B cell (primary cell): ENCODE data around the gene GNB3. TPM values are rescaled to one million over a fixed set of nuclear protein-coding genes. Genes with fewer than 3 reads are reported as not detected.
A peak's percentile ranks its signal among the peaks of the same experiment; 100 is the strongest.

Source experiments
- ATAC-seq: fragments of 200-7000 bp; cut with Tn5 transposase; one replicate; pipeline ENCODE4 v1.10.0; 2021; ENCODE audit warnings: low read depth, mild to moderate bottlenecking, moderate number of reproducible peaks, moderate library complexity
- CTCF ChIA-PET: fragments of 350-600 bp; sonication (Branson Sonifier 250); formaldehyde crosslinking; loops from one replicate; lab custom pipeline; 2021; ENCODE audit warnings: antibody characterized with exemption, inconsistent platforms; lab: Charles Lee
- POLR2A ChIA-PET: fragments of 350-600 bp; sonication (Branson Sonifier 250); formaldehyde crosslinking; loops from one replicate; lab custom pipeline; 2021; ENCODE audit warnings: antibody characterized with exemption; lab: Charles Lee
- DNase-seq: peaks from one replicate; pipeline ENCODE4 v3.0.0; 2013
- H2AFZ ChIP-seq: 2 replicates; pipeline ENCODE4 v1.6.1; 2012; ENCODE audit warnings: mild to moderate bottlenecking, low read depth, low read length; ENCODE audit not compliant: insufficient read depth, poor library complexity, severe bottlenecking
- H3K27ac ChIP-seq, 2 donors: 1 replicate in 1 of 2; 2 replicates in 1 of 2; pipeline ENCODE4 v1.5.1; 2012 to 2013; ENCODE audit warnings: low read length in 2 of 2, mild to moderate bottlenecking in 2 of 2, moderate library complexity in 1 of 2
- H3K27me3 ChIP-seq, 4 experiments: fragments of 200-600 bp in 1 of 4; sonication (generic) in 1 of 4; replicated peaks in 1 of 4; 1 replicate in 2 of 4; 2 replicates in 2 of 4; pipeline versions ENCODE4 v1.6.1 to v1.7.0; 2013 to 2016; ENCODE audit warnings: low read length in 3 of 4, mild to moderate bottlenecking in 2 of 4, mixed read lengths in 1 of 4, moderate library complexity in 1 of 4; ENCODE audit not compliant: insufficient read depth in 4 of 4, control insufficient read depth in 3 of 4; ENCODE audit errors: control extremely low read depth in 1 of 4
- H3K36me3 ChIP-seq, 2 experiments: replicated peaks in 1 of 2; 1 replicate in 1 of 2; 2 replicates in 1 of 2; pipeline versions ENCODE4 v1.6.1 to v1.7.1; 2013; ENCODE audit warnings: low read length in 1 of 2; ENCODE audit not compliant: insufficient read depth in 2 of 2, control insufficient read depth in 1 of 2; ENCODE audit errors: control extremely low read depth in 1 of 2, extremely low read depth in 1 of 2
- H3K4me1 ChIP-seq, 2 donors: fragments of 200-600 bp in 1 of 2; sonication (generic) in 1 of 2; 1 replicate in 1 of 2; 2 replicates in 1 of 2; pipeline versions ENCODE4 v1.5.1 to v1.6.1; 2013 to 2017; ENCODE audit warnings: low read length in 2 of 2; ENCODE audit not compliant: control insufficient read depth in 2 of 2, insufficient read depth in 2 of 2
- H3K4me2 ChIP-seq: replicated peaks from 2 replicates; pipeline ENCODE3; 2012; ENCODE audit warnings: mild to moderate bottlenecking, low read depth, low read length; ENCODE audit not compliant: poor library complexity, severe bottlenecking
- H3K4me3 ChIP-seq, 5 experiments: fragments of 200-600 bp in 1 of 5; sonication (generic) in 1 of 5; 1 replicate in 3 of 5; 2 replicates in 2 of 5; pipeline versions ENCODE4 v1.5.1 to v1.7.0; 2011 to 2016; ENCODE audit warnings: low read length in 4 of 5, mild to moderate bottlenecking in 4 of 5, low read depth in 2 of 5, control low read depth in 1 of 5, moderate library complexity in 1 of 5; ENCODE audit not compliant: insufficient read depth in 1 of 5; ENCODE audit errors: control extremely low read depth in 1 of 5, extremely low read depth in 1 of 5
- H3K79me2 ChIP-seq: fragments of 200-600 bp; sonication (generic); one replicate; pipeline ENCODE4 v1.6.0; 2016; ENCODE audit warnings: low read length; ENCODE audit not compliant: control insufficient read depth, insufficient read depth
- H3K9ac ChIP-seq: fragments of 200-600 bp; sonication (generic); 2 replicates; pipeline ENCODE4 v1.6.1; 2017; ENCODE audit warnings: mild to moderate bottlenecking, low read length, moderate library complexity
- H3K9me3 ChIP-seq, 3 donors: one replicate each; pipeline versions ENCODE4 v1.6.1 to v1.7.1; 2013; ENCODE audit warnings: low read length in 2 of 3; ENCODE audit not compliant: control insufficient read depth in 2 of 3, insufficient read depth in 1 of 3; ENCODE audit errors: control extremely low read depth in 1 of 3
- H4K20me1 ChIP-seq: 2 replicates; pipeline ENCODE4 v1.6.0; 2012; ENCODE audit warnings: mild to moderate bottlenecking, low read length; ENCODE audit not compliant: insufficient read depth, control insufficient read depth, poor library complexity, severe bottlenecking
- H3K27ac Mint-ChIP-seq: one replicate; pipeline ENCODE4 v1.8.0; 2021; ENCODE audit warnings: mixed read lengths
- H3K27me3 Mint-ChIP-seq: one replicate; pipeline ENCODE4 v1.8.0; 2021; ENCODE audit warnings: mixed read lengths
- H3K4me1 Mint-ChIP-seq: one replicate; pipeline ENCODE4 v1.8.0; 2021; ENCODE audit warnings: mixed read lengths
- H3K4me3 Mint-ChIP-seq: one replicate; pipeline ENCODE4 v1.8.0; 2021; ENCODE audit warnings: mixed read lengths
- H3K9me3 Mint-ChIP-seq: one replicate; pipeline ENCODE4 v1.8.0; 2022; ENCODE audit warnings: mixed read lengths; ENCODE audit not compliant: insufficient read depth
- EZH2 ChIP-seq: IDR thresholded peaks from 2 replicates; pipeline ENCODE4 v1.6.1; 2012; ENCODE audit warnings: borderline replicate concordance, low read depth, mild to moderate bottlenecking, moderate library complexity, low read length; ENCODE audit not compliant: insufficient read depth, poor library complexity, severe bottlenecking
- WGBS: methylation state at CpG from one replicate; pipeline ENCODE4 v1.1.5; 2013; ENCODE audit warnings: missing lambda C conversion rate; ENCODE audit not compliant: insufficient coverage; 5-methylcytosine and 5-hydroxymethylcytosine counted together
- intact Hi-C: fragments of 100-400 bp; cut with micrococcal nuclease; formaldehyde crosslinking; loops from one replicate; pipeline ENCODE4 v1.10.0; 2022
- polyA plus RNA-seq: library from polyadenylated mRNA; depleted of rRNA; stranded (reverse); fragments of >200 nt; gene quantifications from 2 replicates; pipeline ENCODE4 v1.2.3, GENCODE V29; 2012
- total RNA-seq, 2 donors: library from RNA; stranded (reverse); fragments of 120-200 nt in 1 of 2; gene quantifications; 1 replicate in 1 of 2; 2 replicates in 1 of 2; pipeline versions ENCODE4 v1.2.3 to v1.2.4, GENCODE V29; 2013 to 2022
- TF ChIP-seq, protein P1 (sequence below): fragments of 200-600 bp; IDR thresholded peaks from one replicate; pipeline ENCODE4 v1.8.0; 2022; ENCODE audit warnings: antibody characterized with exemption, mild to moderate bottlenecking

Gene GNB3
- total and polyA plus RNA-seq, 2 donors (not counting 1 experiment from before 2014, with no cell fraction given): 0.27 to 0.49 TPM

DNA sequence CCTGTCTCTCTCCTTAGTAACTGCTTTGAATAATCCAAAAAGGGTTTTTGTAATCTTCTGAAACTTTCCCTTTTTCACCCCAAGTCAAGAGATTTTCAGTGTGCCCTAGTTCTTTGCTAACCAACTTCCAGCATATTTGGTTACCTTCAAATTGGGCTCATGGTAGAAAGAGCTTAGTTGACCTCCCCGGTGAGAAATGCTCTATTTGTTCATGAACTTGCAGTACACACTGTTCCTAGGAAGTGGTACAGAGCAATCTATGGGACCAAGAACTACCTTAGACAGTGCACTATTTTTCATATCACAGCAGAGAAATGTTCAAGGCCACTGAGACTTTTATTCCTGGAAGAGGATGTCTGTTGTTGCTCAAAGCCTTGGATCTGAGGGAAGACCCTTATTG lies 12.9 kb downstream of the GNB3 start:
- Histone ChIP-seq H2AFZ (no peak overlapping the region), H3K36me3 (peaks cover 0 to 41% of the 10 kb centered on the region in 2 experiments), H3K27ac (peak overlapping the region in 1 of 2 donors; percentile 37), H3K4me2 (no peak overlapping the region), H3K27me3 (no peaks in the 10 kb centered on the region), H3K79me2 (peaks cover 48% of the 10 kb centered on the region), H3K9me3 (no peaks in the 10 kb centered on the region), H3K4me1 (peaks cover 6 to 23% of the 10 kb centered on the region in 2 donors), H3K9ac (no peak overlapping the region), H4K20me1 (peaks cover 5% of the 10 kb centered on the region), H3K4me3 (no peak overlapping the region)
- Mint-ChIP-seq H3K4me3 (peak overlapping the region; percentile 92), H3K27me3 (no peaks in the 10 kb centered on the region), H3K4me1 (peaks cover 23% of the 10 kb centered on the region), H3K9me3 (no peaks in the 10 kb centered on the region), H3K27ac (peak overlapping the region; percentile 89)
- ChIA-PET CTCF (interaction anchor here (1.2 to 6.7 kb wide), 5 partner anchors 17 to 107 kb away, joined by 3 to 136 read pairs (median 6); partner anchors contain the start of genes MLF2, SPSB2 and TPI1), POLR2A (interaction anchor here (3.6 to 5.3 kb wide), 2 partner anchors 14 to 19 kb away, joined by 29 to 49 read pairs; partner anchors contain the start of genes SPSB2 and TPI1)
- no CpG with 5 or more reads among the region's 1 CpG for WGBS
- no peak for TF ChIP-seq EZH2
- TF ChIP-seq, protein P1, sequence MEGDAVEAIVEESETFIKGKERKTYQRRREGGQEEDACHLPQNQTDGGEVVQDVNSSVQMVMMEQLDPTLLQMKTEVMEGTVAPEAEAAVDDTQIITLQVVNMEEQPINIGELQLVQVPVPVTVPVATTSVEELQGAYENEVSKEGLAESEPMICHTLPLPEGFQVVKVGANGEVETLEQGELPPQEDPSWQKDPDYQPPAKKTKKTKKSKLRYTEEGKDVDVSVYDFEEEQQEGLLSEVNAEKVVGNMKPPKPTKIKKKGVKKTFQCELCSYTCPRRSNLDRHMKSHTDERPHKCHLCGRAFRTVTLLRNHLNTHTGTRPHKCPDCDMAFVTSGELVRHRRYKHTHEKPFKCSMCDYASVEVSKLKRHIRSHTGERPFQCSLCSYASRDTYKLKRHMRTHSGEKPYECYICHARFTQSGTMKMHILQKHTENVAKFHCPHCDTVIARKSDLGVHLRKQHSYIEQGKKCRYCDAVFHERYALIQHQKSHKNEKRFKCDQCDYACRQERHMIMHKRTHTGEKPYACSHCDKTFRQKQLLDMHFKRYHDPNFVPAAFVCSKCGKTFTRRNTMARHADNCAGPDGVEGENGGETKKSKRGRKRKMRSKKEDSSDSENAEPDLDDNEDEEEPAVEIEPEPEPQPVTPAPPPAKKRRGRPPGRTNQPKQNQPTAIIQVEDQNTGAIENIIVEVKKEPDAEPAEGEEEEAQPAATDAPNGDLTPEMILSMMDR: no peak
- ATAC-seq (no peak), DNase-seq (no peak)
- intact Hi-C loops: loop anchor here (5.0 kb wide), 3 partner anchors 84 to 296 kb away; partner anchors contain the start of genes IFFO1 and PTMS

DNA sequence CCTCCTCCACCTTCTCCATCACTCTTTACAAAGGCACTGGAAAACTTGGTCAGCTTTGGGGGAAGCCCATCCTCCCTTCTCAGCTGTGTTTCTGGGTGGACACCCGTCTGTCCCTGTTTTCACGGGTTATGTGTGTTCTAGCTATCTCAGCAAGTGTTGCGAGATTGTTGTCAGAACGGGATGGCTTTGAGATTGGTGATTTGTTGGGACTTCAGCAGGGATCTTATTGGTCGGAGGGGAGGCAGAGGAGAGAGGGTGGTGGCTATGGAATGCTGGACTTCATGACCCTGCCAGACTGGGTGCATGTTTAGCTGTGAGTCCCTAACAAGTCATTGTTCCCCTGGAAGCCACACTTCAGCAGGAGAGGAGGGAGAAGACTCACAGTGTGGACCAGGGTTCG lies 13.3 kb downstream of the GNB3 start:
- H3K4me1 ChIP-seq: peaks cover 6 to 23% of the 10 kb centered on the region in 2 donors
- H3K4me3 Mint-ChIP-seq: peak overlapping the region; percentile 92
- H3K9me3 ChIP-seq: no peaks in the 10 kb centered on the region
- H3K4me3 ChIP-seq: no peak overlapping the region
- 98% methylated on average over 5 of the region's 6 CpGs for WGBS
- H3K9ac ChIP-seq: no peak overlapping the region
- TF ChIP-seq EZH2: no peak
- TF ChIP-seq, protein P1: no peak
- ChIA-PET CTCF (interaction anchor here (3.3 to 6.7 kb wide), 2 partner anchors 16 to 101 kb away, joined by 15 to 136 read pairs; partner anchors contain the start of genes MLF2, SPSB2 and TPI1), POLR2A (interaction anchor here (0.6 to 5.3 kb wide), 3 partner anchors 13 to 193 kb away, joined by 3 to 49 read pairs (median 8); partner anchors contain the start of gene TPI1)
- no peaks in the 10 kb centered on the region for H3K27me3 Mint-ChIP-seq
- ATAC-seq: no peak
- no peak overlapping the region for H2AFZ ChIP-seq
- no peak for DNase-seq
- intact Hi-C loops: loop anchor here (5.0 kb wide), 3 partner anchors 83 to 297 kb away; partner anchors contain the start of genes IFFO1 and PTMS
- peaks cover 0 to 45% of the 10 kb centered on the region in 2 experiments for H3K36me3 ChIP-seq
- H3K27me3 ChIP-seq: no peaks in the 10 kb centered on the region
- no peak overlapping the region for H3K4me2 ChIP-seq
- no peaks in the 10 kb centered on the region for H3K9me3 Mint-ChIP-seq
- no peak overlapping the region for H3K27ac Mint-ChIP-seq
- H3K4me1 Mint-ChIP-seq: peaks cover 23% of the 10 kb centered on the region
- peaks cover 5% of the 10 kb centered on the region for H4K20me1 ChIP-seq
- peaks cover 48% of the 10 kb centered on the region for H3K79me2 ChIP-seq
- no peak overlapping the region for H3K27ac ChIP-seq
